H1 (cell line): ENCODE results near the gene ZFP90. TPM values are rescaled to one million over a fixed set of nuclear protein-coding genes. Genes with fewer than 3 reads are reported as not detected.

Source experiments
- SIX5 ChIP-seq: IDR thresholded peaks from 2 replicates; pipeline ENCODE4 v1.6.1; 2011; ENCODE audit warnings: mild to moderate bottlenecking, low read depth, low read length
- polyA plus RNA-seq, 7 experiments: library from polyadenylated mRNA; depleted of rRNA in 3 of 7; stranded (reverse) in 5 of 7; unstranded in 2 of 7; fragments of >200 nt in 5 of 7; fragments of 200-250 nt in 2 of 7; gene quantifications; 1 replicate in 5 of 7; 2 replicates in 1 of 7; 4 replicates in 1 of 7; pipeline versions ENCODE4 v1.2.1 to v1.2.3, GENCODE V29; 2011 to 2013; ENCODE audit warnings: missing spikeins in 2 of 7, mixed read lengths in 2 of 7
- total RNA-seq: library from RNA; stranded (reverse); fragmentation: NEBNext Ultra II Directional; extraction: Animal tissue kit (Norgen Biotek cat#: 25700); gene quantifications from 2 replicates; pipeline ENCODE4 v1.2.1, GENCODE V29; 2021

ZFP90 gene
- total and polyA plus RNA-seq, 2 of the 8 experiments (the other 6 are each of a cell fraction or from before 2014, with no cell fraction given), result 10.3 to 19.1 TPM

- no peak for TF ChIP-seq SIX5
Measured at GRCh38 chr16:68529608-68529930, 9.5 kb upstream of the ZFP90 start (continued).
